HG03442 (cell line): ENCODE measurements around the gene MEGF6.

Experiments
- ATAC-seq: cut with Tn5 transposase; IDR thresholded peaks from one replicate; pipeline ENCODE4 v1.9.1; 2021; ENCODE audit warnings: mild to moderate bottlenecking, moderate library complexity; ENCODE audit not compliant: unreplicated experiment

MEGF6 gene

GRCh38 chr1:3473381-3473844, 137.9 kb downstream of the MEGF6 start:
- no peak for ATAC-seq

- ATAC-seq = no peak
Observed at GRCh38 chr1:3472906-3473305, 138.4 kb downstream of the MEGF6 start.

- ATAC-seq = no peak
Observed at GRCh38 chr1:3472088-3472850, 139.0 kb downstream of the MEGF6 start.

GRCh38 chr1:3471356-3472087, 139.8 kb downstream of the MEGF6 start:
- ATAC-seq = no peak

GRCh38 chr1:3470650-3471355, 140.5 kb downstream of the MEGF6 start:
- no peak for ATAC-seq

- no peak for ATAC-seq
Observed at GRCh38 chr1:3469849-3470649, 141.3 kb downstream of the MEGF6 start.

GRCh38 chr1:3469104-3469848, 142.0 kb downstream of the MEGF6 start:
- ATAC-seq = no peak

GRCh38 chr1:3468236-3469103, 142.8 kb downstream of the MEGF6 start:
- ATAC-seq = no peak

- ATAC-seq = no peak
Observed at GRCh38 chr1:3467096-3468036, 143.9 kb downstream of the MEGF6 start.

- no peak for ATAC-seq
Observed at GRCh38 chr1:3466366-3467075, 144.8 kb downstream of the MEGF6 start.

- no peak for ATAC-seq
Observed at GRCh38 chr1:3465935-3466321, 145.4 kb downstream of the MEGF6 start.

GRCh38 chr1:3465091-3465934, 146.0 kb downstream of the MEGF6 start:
- no peak for ATAC-seq

GRCh38 chr1:3464649-3465025, 146.7 kb downstream of the MEGF6 start:
- no peak for ATAC-seq

GRCh38 chr1:3463891-3464648, 147.2 kb downstream of the MEGF6 start:
- ATAC-seq = no peak

- no peak for ATAC-seq
Observed at GRCh38 chr1:3463408-3463863, 147.9 kb downstream of the MEGF6 start.

- no peak for ATAC-seq
Observed at GRCh38 chr1:3463013-3463385, 148.3 kb downstream of the MEGF6 start.
